ENCODE results near the gene FGD4. TPM values are rescaled to one million over a fixed set of nuclear protein-coding genes. Genes with fewer than 3 reads are reported as not detected.

The FGD4 gene
- total RNA-seq, 1 donor from 2014 or later, result 17.3 TPM

GRCh38 chr12:32679091-32679919 is 279.9 kb downstream of the FGD4 start, which contains the start of gene DNM1L:
Gene DNM1L, plus strand, starts transcription at chr12:32679301. Its CDS starts 63 bp downstream, at chr12:32679364.
- DNase-seq (peak; percentile 95), ATAC-seq (ENCODE audit: poor library complexity) (peak; percentile 99)
- intact Hi-C loops (cut with DNase I), result loop anchor here (10.0 kb wide), 1 partner anchor 1015 kb away; no protein-coding TSS in a partner anchor

GRCh38 chr12:32679920-32680237 is 280.5 kb downstream of the FGD4 start:
- DNase-seq (no peak), ATAC-seq (ENCODE audit: poor library complexity) (no peak)
- intact Hi-C loops (cut with DNase I), result loop anchor here (10.0 kb wide), 1 partner anchor 1015 kb away; no protein-coding TSS in a partner anchor

- ATAC-seq (ENCODE audit: poor library complexity), result no peak
- intact Hi-C loops (cut with DNase I), result no loop called here
- no peak for DNase-seq
Observed at GRCh38 chr12:32680787-32681186, 281.4 kb downstream of the FGD4 start.

- ATAC-seq (ENCODE audit: poor library complexity), result no peak
- no peak for DNase-seq
- intact Hi-C loops (cut with DNase I), result no loop called here
Observed at GRCh38 chr12:32681272-32681671, 281.9 kb downstream of the FGD4 start.

- intact Hi-C loops (cut with DNase I), result no loop called here
- ATAC-seq (ENCODE audit: poor library complexity), result no peak
Observed at GRCh38 chr12:32686340-32686739, 287.0 kb downstream of the FGD4 start.

GRCh38 chr12:32688786-32689185 is 289.4 kb downstream of the FGD4 start:
- no peak for DNase-seq
- intact Hi-C loops (cut with DNase I), result no loop called here
- ATAC-seq (ENCODE audit: poor library complexity), result no peak

More at GRCh38 chr12:32686340-32686739, 287.0 kb downstream of the FGD4 start:
- DNase-seq, result no peak

GRCh38 chr12:32690927-32691326 is 291.6 kb downstream of the FGD4 start:
- ATAC-seq (ENCODE audit: poor library complexity) (no peak), DNase-seq (no peak)
- intact Hi-C loops (cut with DNase I), result no loop called here

GRCh38 chr12:32692358-32692757 is 293.0 kb downstream of the FGD4 start:
- ATAC-seq (ENCODE audit: poor library complexity), result no peak
- intact Hi-C loops (cut with DNase I), result no loop called here
- no peak for DNase-seq

GRCh38 chr12:32693036-32693435 is 293.7 kb downstream of the FGD4 start:
- intact Hi-C loops (cut with DNase I), result no loop called here
- DNase-seq (no peak), ATAC-seq (ENCODE audit: poor library complexity) (no peak)
